ENCODE results near the gene PANK4. TPM values are rescaled to one million over a fixed set of nuclear protein-coding genes. Genes with fewer than 3 reads are reported as not detected.

PANK4 gene
- total and polyA plus RNA-seq, 2 of the 8 experiments (the other 6 are each of a cell fraction or from before 2014, with no cell fraction given): 20.1 to 29.7 TPM

GRCh38 chr1:2516946-2517345, 9.4 kb downstream of the PANK4 start (continued):
- TF ChIP-seq TAF1 (IDR thresholded peaks at IDR 0.05; ENCODE audit: low read depth, low read length) (no peak), GTF2F1 (IDR thresholded peaks at IDR 0.05; ENCODE audit: borderline replicate concordance, low read depth, low read length) (no peak), ASH2L (IDR thresholded peaks at IDR 0.05; ENCODE audit: low read length) (no peak), JUND (IDR thresholded peaks at IDR 0.05; ENCODE audit: low read length) (no peak), CEBPB (IDR thresholded peaks at IDR 0.05; ENCODE audit: low read depth, low read length) (no peak), KDM1A (IDR thresholded peaks at IDR 0.05; ENCODE audit: borderline replicate concordance, low read length) (no peak), POLR2A (IDR thresholded peaks at IDR 0.05; ENCODE audit: control extremely low read depth in 1 of 2, low read depth in 2 of 2, low read length in 2 of 2) (no peak)
- TF ChIP-seq, protein P1, sequence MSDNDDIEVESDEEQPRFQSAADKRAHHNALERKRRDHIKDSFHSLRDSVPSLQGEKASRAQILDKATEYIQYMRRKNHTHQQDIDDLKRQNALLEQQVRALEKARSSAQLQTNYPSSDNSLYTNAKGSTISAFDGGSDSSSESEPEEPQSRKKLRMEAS (IDR thresholded peaks at IDR 0.05): no peak

All from H1 (cell line).